ENCODE results near the gene DAZAP2.
"Not testable (repeated sequence)": the region's sequence is repeated elsewhere in the genome, so short reads cannot be mapped to it uniquely, and the experiment has no call there.

Gene DAZAP2

GRCh38 chr12:51247523-51248206, 9.0 kb downstream of the DAZAP2 start:
- no peak for DNase-seq

GRCh38 chr12:51253276-51253675, 14.7 kb downstream of the DAZAP2 start:
- no peak for DNase-seq

- no peak for DNase-seq
Observed at GRCh38 chr12:51254536-51254935, 15.9 kb downstream of the DAZAP2 start.

- DNase-seq = not testable (repeated sequence)
Observed at GRCh38 chr12:51259600-51259999, 21.0 kb downstream of the DAZAP2 start.

GRCh38 chr12:51262758-51263177, 24.1 kb downstream of the DAZAP2 start:
- DNase-seq = no peak

GRCh38 chr12:51263341-51263740, 24.7 kb downstream of the DAZAP2 start:
- no peak for DNase-seq

GRCh38 chr12:51264297-51264696, 25.7 kb downstream of the DAZAP2 start:
- no peak for DNase-seq

- no peak for DNase-seq
Observed at GRCh38 chr12:51265024-51265423, 26.4 kb downstream of the DAZAP2 start.

- DNase-seq = peak; percentile 59
Observed at GRCh38 chr12:51269174-51270066, 30.8 kb downstream of the DAZAP2 start.

GRCh38 chr12:51270067-51270950, 31.7 kb downstream of the DAZAP2 start, which contains the start of gene SMAGP:
Gene SMAGP (minus strand): TSS chr12:51270415. CDS start chr12:51269278, 1,137 bp downstream.
- DNase-seq = peak; percentile 32

- no peak for DNase-seq
Observed at GRCh38 chr12:51270951-51271518, 32.4 kb downstream of the DAZAP2 start.

GRCh38 chr12:51272810-51273209, 34.2 kb downstream of the DAZAP2 start:
- DNase-seq = not testable (repeated sequence)

- DNase-seq = no peak
Observed at GRCh38 chr12:51275088-51275487, 36.5 kb downstream of the DAZAP2 start.

- no peak for DNase-seq
Observed at GRCh38 chr12:51281202-51281924, 42.7 kb downstream of the DAZAP2 start.

GRCh38 chr12:51285843-51286242, 47.2 kb downstream of the DAZAP2 start:
- DNase-seq = no peak

GRCh38 chr12:51291603-51292513, 53.2 kb downstream of the DAZAP2 start:
- DNase-seq = not testable (repeated sequence)

Data from stimulated activated CD4-positive, alpha-beta T cell treated with anti-CD3 and anti-CD28 coated beads, Interleukin-4, amount 100 ng/mL, for 24 hours (primary cell).